ENCODE measurements around the gene SNIP1.

The SNIP1 gene

GRCh38 chr1:37498872-37499617, 55.0 kb downstream of the SNIP1 start:
- Histone ChIP-seq H3K4me3 (replicated peaks; ENCODE audit: insufficient read depth, low read length) (no peak overlapping the region), H3K27ac (replicated peaks) (no peak overlapping the region), H3K27me3 (ENCODE audit: insufficient read depth, poor library complexity, severe bottlenecking) (no peaks in the 10 kb centered on the region)
- TF ChIP-seq REST (IDR thresholded peaks at IDR 0.05; ENCODE audit: insufficient replicate concordance, low read depth) (no peak), POLR2AphosphoS5 (IDR thresholded peaks at IDR 0.05; ENCODE audit: low read depth) (no peak), GABPA (IDR thresholded peaks at IDR 0.05; ENCODE audit: low read depth) (no peak), CTCF (IDR thresholded peaks at IDR 0.05; ENCODE audit: insufficient read depth, low read length) (no peak), SPI1 (IDR thresholded peaks at IDR 0.05; ENCODE audit: borderline replicate concordance, low read depth) (no peak)
- no peak for DNase-seq (ENCODE audit: low read depth in 1 of 2, low spot score in 1 of 2)

- Histone ChIP-seq H3K27ac (replicated peaks) (no peak overlapping the region), H3K27me3 (ENCODE audit: insufficient read depth, poor library complexity, severe bottlenecking) (no peaks in the 10 kb centered on the region), H3K4me3 (replicated peaks; ENCODE audit: insufficient read depth, low read length) (no peak overlapping the region)
- TF ChIP-seq POLR2AphosphoS5 (IDR thresholded peaks at IDR 0.05; ENCODE audit: low read depth) (no peak), GABPA (IDR thresholded peaks at IDR 0.05; ENCODE audit: low read depth) (no peak), REST (IDR thresholded peaks at IDR 0.05; ENCODE audit: insufficient replicate concordance, low read depth) (no peak), SPI1 (IDR thresholded peaks at IDR 0.05; ENCODE audit: borderline replicate concordance, low read depth) (no peak), CTCF (IDR thresholded peaks at IDR 0.05; ENCODE audit: insufficient read depth, low read length) (no peak)
- no peak for DNase-seq (ENCODE audit: low read depth in 1 of 2, low spot score in 1 of 2)
Observed at GRCh38 chr1:37497832-37498231, 56.3 kb downstream of the SNIP1 start.

- Histone ChIP-seq H3K27ac (replicated peaks) (no peak overlapping the region), H3K27me3 (ENCODE audit: insufficient read depth, poor library complexity, severe bottlenecking) (no peaks in the 10 kb centered on the region), H3K4me3 (replicated peaks; ENCODE audit: insufficient read depth, low read length) (no peak overlapping the region)
- no peak for TF ChIP-seq SPI1 (IDR thresholded peaks at IDR 0.05; ENCODE audit: borderline replicate concordance, low read depth)
- TF ChIP-seq POLR2AphosphoS5 (IDR thresholded peaks at IDR 0.05; ENCODE audit: low read depth) = no peak
- DNase-seq (ENCODE audit: low read depth in 1 of 2, low spot score in 1 of 2) = no peak
Observed at GRCh38 chr1:37495875-37496274, 58.2 kb downstream of the SNIP1 start.

- no peak for DNase-seq (ENCODE audit: low read depth in 1 of 2, low spot score in 1 of 2)
- Histone ChIP-seq H3K27me3 (ENCODE audit: insufficient read depth, poor library complexity, severe bottlenecking) (no peaks in the 10 kb centered on the region), H3K27ac (replicated peaks) (no peak overlapping the region), H3K4me3 (replicated peaks; ENCODE audit: insufficient read depth, low read length) (no peak overlapping the region)
- no peak for TF ChIP-seq POLR2AphosphoS5 (IDR thresholded peaks at IDR 0.05; ENCODE audit: low read depth)
- no peak for TF ChIP-seq CTCF (IDR thresholded peaks at IDR 0.05; ENCODE audit: insufficient read depth, low read length)
- no peak for TF ChIP-seq REST (IDR thresholded peaks at IDR 0.05; ENCODE audit: insufficient replicate concordance, low read depth)
- TF ChIP-seq SPI1 (IDR thresholded peaks at IDR 0.05; ENCODE audit: borderline replicate concordance, low read depth) = no peak
- no peak for TF ChIP-seq GABPA (IDR thresholded peaks at IDR 0.05; ENCODE audit: low read depth)
Observed at GRCh38 chr1:37493336-37494098, 60.6 kb downstream of the SNIP1 start.

Data from HL-60 (cell line).